ENCODE data around the gene MOSPD3. TPM values are rescaled to one million over a fixed set of nuclear protein-coding genes. Genes with fewer than 3 reads are reported as not detected.

MOSPD3 gene
- total and polyA plus RNA-seq, 10 of the 15 experiments (the other 5 are each of a cell fraction or from before 2014, with no cell fraction given), result 0.61 to 13.6 (median 4.1) TPM

- SMC1A ChIA-PET (ENCODE audit: uncharacterized antibody, unreplicated experiment), result no interaction called here
- H3K36me3 ChIP-seq (ENCODE audit: control insufficient read depth in 2 of 2, insufficient read depth in 2 of 2, low read length in 1 of 2), result no peaks in the 10 kb centered on the region
- CTCF ChIA-PET, result interaction anchor here (0.6 to 6.6 kb wide), 3 partner anchors 19 to 77 kb away, joined by 4 to 33 read pairs (median 28); no protein-coding TSS in a partner anchor
- H3K4me1 ChIP-seq (ENCODE audit: control insufficient read depth, insufficient read depth, low read length), result peaks cover 5% of the 10 kb centered on the region
- POLR2A ChIA-PET, result interaction anchor here (0.7 kb wide), 1 partner anchor 28 kb away, joined by 3 read pairs; no protein-coding TSS in a partner anchor
- peaks cover 0 to 3% of the 10 kb centered on the region in 2 experiments; a peak in 2 of 4 replicates for H3K27me3 ChIP-seq (replicated peaks in 1 of 2; ENCODE audit: control insufficient read depth in 2 of 2, insufficient read depth in 2 of 2, low read length in 1 of 2)
- H3K4me2 ChIP-seq (ENCODE audit: control insufficient read depth, insufficient read depth), result no peak overlapping the region
- no peaks in the 10 kb centered on the region for H4K20me1 ChIP-seq (ENCODE audit: control insufficient read depth, insufficient read depth)
- WGBS (ENCODE audit: insufficient coverage, insufficient replicate concordance, low lambda C conversion rate, missing lambda C conversion rate), result 95% methylated on average over 5 of the region's 6 CpGs
- intact Hi-C loops (cut with micrococcal nuclease; ENCODE audit: unreplicated experiment) (loop anchor here (5.0 kb wide), 1 partner anchor 83 kb away; no protein-coding TSS in a partner anchor), in situ Hi-C loops (cut with MboI) (no loop called here)
- RAD21 ChIA-PET (ENCODE audit: unreplicated experiment), result interaction anchor here (0.6 to 1.2 kb wide), 5 partner anchors 29 to 480 kb away, joined by 3 read pairs; partner anchors contain the start of genes FBXO24 and LRCH4
- BruUV-seq (replicated peaks), result no TSS peak
- H3K4me3 ChIP-seq, result no peak overlapping the region
- no peaks in the 10 kb centered on the region for H3K79me2 ChIP-seq (ENCODE audit: control insufficient read depth, insufficient read depth, low read length)
- no peak overlapping the region for H3K27ac ChIP-seq (ENCODE audit: control insufficient read depth, insufficient read depth)
- DNase-seq (ENCODE audit: low read depth, low spot score) (no peak), ATAC-seq (no peak), FAIRE-seq (no peak)
- no peak overlapping the region for H2AFZ ChIP-seq (ENCODE audit: control insufficient read depth, low read depth, low read length)
- TF ChIP-seq EED (IDR thresholded peaks at IDR 0.05; ENCODE audit: low read depth), result no peak
- no peak for TF ChIP-seq NR2F1 (conservative IDR thresholded peaks at IDR 0.05)
- TF ChIP-seq KDM1A (IDR thresholded peaks at IDR 0.05; ENCODE audit: borderline replicate concordance), result no peak
- no peak for TF ChIP-seq CREM (IDR thresholded peaks at IDR 0.05; ENCODE audit: low read depth)
- no peak for TF ChIP-seq TCF7 (IDR thresholded peaks at IDR 0.05; ENCODE audit: borderline replicate concordance)
- TF ChIP-seq IRF3 (IDR thresholded peaks at IDR 0.05), result no peak
- TF ChIP-seq TBL1XR1 (IDR thresholded peaks at IDR 0.05; ENCODE audit: low read depth, low read length), result no peak
- no peak for TF ChIP-seq ZNF274 (IDR thresholded peaks at IDR 0.05; ENCODE audit: insufficient read depth, insufficient read length)
- no peak for TF ChIP-seq TARDBP (IDR thresholded peaks at IDR 0.05; ENCODE audit: borderline replicate concordance)
- TF ChIP-seq EP300 (IDR thresholded peaks at IDR 0.05; ENCODE audit: borderline replicate concordance in 1 of 2, control insufficient read depth in 1 of 2, low read depth in 2 of 2, low read length in 2 of 2), result no peak
- TF ChIP-seq PRDM15 (CRISPR knock-in tag; IDR thresholded peaks at IDR 0.05), result no peak
- no peak for TF ChIP-seq SREBF1 (IDR thresholded peaks at IDR 0.05; ENCODE audit: low read length)
- TF ChIP-seq BACH1 (IDR thresholded peaks at IDR 0.05; ENCODE audit: borderline replicate concordance), result no peak
- no peak for TF ChIP-seq CEBPB (IDR thresholded peaks at IDR 0.05; ENCODE audit: borderline replicate concordance in 1 of 2, low read depth in 2 of 2, low read length in 2 of 2)
- no peak for TF ChIP-seq BHLHE40 (IDR thresholded peaks at IDR 0.05; ENCODE audit: borderline replicate concordance in 1 of 2, low read depth in 2 of 2, low read length in 1 of 2)
- H3K9me3 ChIP-seq (replicated peaks; ENCODE audit: control insufficient read depth, insufficient read depth, low read length), result no peaks in the 10 kb centered on the region
- H3K9ac ChIP-seq (ENCODE audit: control insufficient read depth, insufficient read depth, low read length), result no peak overlapping the region
Measured at GRCh38 chr7:100614308-100614861, 2.0 kb downstream of the MOSPD3 start.
